GM12891 (cell line): ENCODE data around the gene PDZD7.

Source experiments
- PAX5 ChIP-seq: IDR thresholded peaks from 2 replicates; pipeline ENCODE4 v1.6.1; 2011; ENCODE audit warnings: low read length, moderate library complexity, mild to moderate bottlenecking; ENCODE audit not compliant: insufficient read depth, severe bottlenecking
- POLR2A ChIP-seq: IDR thresholded peaks from 2 replicates; pipeline ENCODE4 v1.6.1; 2011; ENCODE audit warnings: low read depth, low read length, control low read depth
- POLR2AphosphoS5 ChIP-seq: IDR thresholded peaks from 2 replicates; pipeline ENCODE4 v1.6.1; 2011; ENCODE audit warnings: low read depth, low read length, control low read depth
- POU2F2 ChIP-seq: IDR thresholded peaks from 2 replicates; pipeline ENCODE4 v1.6.1; 2011; ENCODE audit warnings: low read depth, mild to moderate bottlenecking, control low read depth, low read length, moderate library complexity
- SPI1 ChIP-seq: IDR thresholded peaks from 2 replicates; pipeline ENCODE4 v1.6.1; 2011; ENCODE audit warnings: low read depth, low read length, control low read depth
- TAF1 ChIP-seq: IDR thresholded peaks from 2 replicates; pipeline ENCODE4 v1.6.1; 2011; ENCODE audit warnings: low read depth, low read length, control low read depth

DNA sequence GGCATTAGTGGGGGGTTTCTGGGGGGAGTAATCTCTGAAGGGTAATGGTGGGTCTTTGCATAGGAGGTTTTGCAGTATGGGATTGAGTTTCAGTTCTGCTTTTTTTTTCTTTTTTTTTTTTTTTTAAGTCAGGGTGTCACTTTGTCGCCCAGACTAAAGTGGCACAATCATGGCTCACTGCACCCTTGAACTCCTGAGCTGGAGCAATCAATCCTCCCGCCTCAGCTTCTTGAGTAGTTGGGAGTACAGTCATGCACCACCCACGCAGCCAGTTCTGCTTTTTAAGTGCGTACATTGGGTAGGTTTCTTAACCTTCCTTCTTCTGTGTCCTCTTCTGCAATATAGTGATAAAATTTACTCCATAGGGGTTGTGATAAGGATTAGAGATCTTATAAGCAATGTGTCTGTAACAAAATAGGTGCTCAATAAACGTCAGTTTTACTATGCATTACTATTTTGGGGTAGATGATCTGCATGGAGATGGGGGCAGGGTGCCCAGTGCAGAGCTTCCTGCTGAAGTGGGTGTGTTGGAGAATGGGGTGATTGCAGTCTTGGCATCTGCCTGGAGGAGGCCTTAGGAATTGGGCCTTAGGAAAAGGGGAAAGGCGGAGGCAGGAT lies 40.4 kb upstream of the PDZD7 start:
- TF ChIP-seq POLR2AphosphoS5, result no peak
- TF ChIP-seq POLR2A, result no peak
- TF ChIP-seq TAF1, result no peak
- no peak for TF ChIP-seq POU2F2
- peak; percentile 95 for TF ChIP-seq SPI1
- TF ChIP-seq PAX5, result no peak
